T-helper 2 cell treated with Interferon-gamma antibody and Interleukin-4, amounts not matched to agents 5 μg/mL and 100 μg/mL, for 36 hours (primary cell): Measurements from ENCODE around the gene TSLP.

Experiments used
- DNase-seq: peaks from one replicate; pipeline ENCODE4 v3.0.0; 2021; ENCODE audit warnings: low spot score
- H3K27ac Mint-ChIP-seq: one replicate; pipeline ENCODE4 v1.8.0; 2021; ENCODE audit warnings: mild to moderate bottlenecking, mixed read lengths
- H3K27me3 Mint-ChIP-seq: one replicate; pipeline ENCODE4 v1.8.0; 2021; ENCODE audit warnings: low read depth, mixed read lengths
- H3K36me3 Mint-ChIP-seq: one replicate; pipeline ENCODE4 v1.8.0; 2021; ENCODE audit warnings: low read depth, mixed read lengths
- H3K4me1 Mint-ChIP-seq: one replicate; pipeline ENCODE4 v1.8.0; 2021; ENCODE audit warnings: low read depth, mixed read lengths
- H3K4me3 Mint-ChIP-seq: one replicate; pipeline ENCODE4 v1.8.0; 2022; ENCODE audit warnings: mild to moderate bottlenecking, moderate library complexity, mixed read lengths
- H3K9me3 Mint-ChIP-seq: one replicate; pipeline ENCODE4 v1.8.0; 2021; ENCODE audit warnings: mixed read lengths

Gene TSLP

GRCh38 chr5:111071413-111071812, at the start of gene TSLP:
TSS of gene TSLP (plus strand) at chr5:111071713. CDS start at chr5:111071891, 178 bp downstream.
- Mint-ChIP-seq H3K4me3 (peak within 1 kb of the TSS; percentile 89), H3K4me1 (peaks cover 17% of the 10 kb centered on the region), H3K9me3 (no peaks in the 10 kb centered on the region), H3K27ac (no peak within 1 kb of the TSS), H3K27me3 (peaks cover 88% of the 10 kb centered on the region), H3K36me3 (no peaks in the 10 kb centered on the region)
- DNase-seq = no peak

- Mint-ChIP-seq H3K36me3 (no peaks in the 10 kb centered on the region), H3K9me3 (no peaks in the 10 kb centered on the region), H3K4me1 (no peaks in the 10 kb centered on the region), H3K4me3 (no peak overlapping the region), H3K27ac (no peak overlapping the region), H3K27me3 (peaks cover 12% of the 10 kb centered on the region)
- DNase-seq = no peak
Measured at GRCh38 chr5:111022301-111022700, 49.2 kb upstream of the TSLP start.

- H3K9me3 Mint-ChIP-seq = no peaks in the 10 kb centered on the region
- H3K27ac Mint-ChIP-seq = no peak overlapping the region
- H3K27me3 Mint-ChIP-seq = peaks cover 3% of the 10 kb centered on the region
- no peaks in the 10 kb centered on the region for H3K4me1 Mint-ChIP-seq
- no peak overlapping the region for H3K4me3 Mint-ChIP-seq
- DNase-seq = no peak
- no peaks in the 10 kb centered on the region for H3K36me3 Mint-ChIP-seq
Measured at GRCh38 chr5:111028865-111029264, 42.6 kb upstream of the TSLP start.

GRCh38 chr5:111043712-111044506, 27.6 kb upstream of the TSLP start:
- H3K27ac Mint-ChIP-seq = no peak overlapping the region
- peaks cover 8% of the 10 kb centered on the region for H3K27me3 Mint-ChIP-seq
- no peaks in the 10 kb centered on the region for H3K9me3 Mint-ChIP-seq
- DNase-seq = no peak
- no peak overlapping the region for H3K4me3 Mint-ChIP-seq
- H3K36me3 Mint-ChIP-seq = no peaks in the 10 kb centered on the region
- no peaks in the 10 kb centered on the region for H3K4me1 Mint-ChIP-seq

GRCh38 chr5:111058064-111058463, 13.4 kb upstream of the TSLP start:
- H3K27ac Mint-ChIP-seq = no peak overlapping the region
- no peaks in the 10 kb centered on the region for H3K36me3 Mint-ChIP-seq
- no peak overlapping the region for H3K4me3 Mint-ChIP-seq
- peaks cover 24% of the 10 kb centered on the region for H3K27me3 Mint-ChIP-seq
- H3K9me3 Mint-ChIP-seq = no peaks in the 10 kb centered on the region
- no peak for DNase-seq
- no peaks in the 10 kb centered on the region for H3K4me1 Mint-ChIP-seq

- no peak for DNase-seq
- H3K4me1 Mint-ChIP-seq = no peaks in the 10 kb centered on the region
- H3K4me3 Mint-ChIP-seq = no peak overlapping the region
- no peak overlapping the region for H3K27ac Mint-ChIP-seq
- peaks cover 31% of the 10 kb centered on the region for H3K27me3 Mint-ChIP-seq
- no peaks in the 10 kb centered on the region for H3K9me3 Mint-ChIP-seq
- H3K36me3 Mint-ChIP-seq = no peaks in the 10 kb centered on the region
Measured at GRCh38 chr5:111060169-111060568, 11.3 kb upstream of the TSLP start.

- Mint-ChIP-seq H3K9me3 (no peaks in the 10 kb centered on the region), H3K4me3 (no peak overlapping the region), H3K4me1 (no peaks in the 10 kb centered on the region), H3K36me3 (no peaks in the 10 kb centered on the region), H3K27me3 (peaks cover 42% of the 10 kb centered on the region), H3K27ac (no peak overlapping the region)
- no peak for DNase-seq
Measured at GRCh38 chr5:111061618-111062017, 9.9 kb upstream of the TSLP start.

- Mint-ChIP-seq H3K4me1 (no peaks in the 10 kb centered on the region), H3K27ac (no peak overlapping the region), H3K27me3 (peaks cover 60% of the 10 kb centered on the region), H3K4me3 (no peak overlapping the region), H3K9me3 (no peaks in the 10 kb centered on the region), H3K36me3 (no peaks in the 10 kb centered on the region)
- DNase-seq = no peak
Measured at GRCh38 chr5:111063709-111064322, 7.7 kb upstream of the TSLP start.

- no peak for DNase-seq
- H3K27me3 Mint-ChIP-seq = peaks cover 80% of the 10 kb centered on the region
- no peaks in the 10 kb centered on the region for H3K36me3 Mint-ChIP-seq
- H3K9me3 Mint-ChIP-seq = no peaks in the 10 kb centered on the region
- no peak overlapping the region for H3K27ac Mint-ChIP-seq
- peaks cover 5% of the 10 kb centered on the region for H3K4me1 Mint-ChIP-seq
- no peak overlapping the region for H3K4me3 Mint-ChIP-seq
Measured at GRCh38 chr5:111066261-111066938, 5.1 kb upstream of the TSLP start.

GRCh38 chr5:111068213-111068612, 3.3 kb upstream of the TSLP start:
- H3K36me3 Mint-ChIP-seq = no peaks in the 10 kb centered on the region
- H3K27me3 Mint-ChIP-seq = peaks cover 94% of the 10 kb centered on the region
- no peaks in the 10 kb centered on the region for H3K9me3 Mint-ChIP-seq
- no peak overlapping the region for H3K27ac Mint-ChIP-seq
- no peak overlapping the region for H3K4me3 Mint-ChIP-seq
- DNase-seq = no peak
- H3K4me1 Mint-ChIP-seq = peaks cover 6% of the 10 kb centered on the region

GRCh38 chr5:111069839-111070238, 1.7 kb upstream of the TSLP start:
- H3K36me3 Mint-ChIP-seq = no peaks in the 10 kb centered on the region
- H3K4me3 Mint-ChIP-seq = no peak overlapping the region
- H3K9me3 Mint-ChIP-seq = no peaks in the 10 kb centered on the region
- no peak for DNase-seq
- H3K27me3 Mint-ChIP-seq = peaks cover 96% of the 10 kb centered on the region
- peaks cover 17% of the 10 kb centered on the region for H3K4me1 Mint-ChIP-seq
- no peak overlapping the region for H3K27ac Mint-ChIP-seq

- Mint-ChIP-seq H3K27me3 (peaks cover 95% of the 10 kb centered on the region), H3K36me3 (no peaks in the 10 kb centered on the region), H3K4me3 (peak overlapping the region; percentile 47), H3K4me1 (peaks cover 17% of the 10 kb centered on the region), H3K27ac (no peak overlapping the region), H3K9me3 (no peaks in the 10 kb centered on the region)
- peak; percentile 28 for DNase-seq
Measured at GRCh38 chr5:111070272-111071134, 1.0 kb upstream of the TSLP start.

- H3K36me3 Mint-ChIP-seq = no peaks in the 10 kb centered on the region
- H3K4me1 Mint-ChIP-seq = peaks cover 17% of the 10 kb centered on the region
- peak overlapping the region; percentile 89 for H3K4me3 Mint-ChIP-seq
- no peak overlapping the region for H3K27ac Mint-ChIP-seq
- peaks cover 76% of the 10 kb centered on the region for H3K27me3 Mint-ChIP-seq
- peak; percentile 72 for DNase-seq
- no peaks in the 10 kb centered on the region for H3K9me3 Mint-ChIP-seq
Measured at GRCh38 chr5:111072949-111073682, 1.6 kb downstream of the TSLP start.
